Endothelial cell (in vitro differentiated cells): Measurements from ENCODE around the gene VASP. TPM values are rescaled to one million over a fixed set of nuclear protein-coding genes. Genes with fewer than 3 reads are reported as not detected.

Experiments used
- DNase-seq: peaks from one replicate; pipeline ENCODE4 v3.0.0; 2021; ENCODE audit warnings: low spot score
- H3K27ac Mint-ChIP-seq: one replicate; pipeline ENCODE4 v1.8.0; 2021; ENCODE audit warnings: mixed read lengths, inconsistent platforms; ENCODE audit not compliant: unreplicated experiment
- H3K27me3 Mint-ChIP-seq: one replicate; pipeline ENCODE4 v1.8.0; 2021; ENCODE audit warnings: mild to moderate bottlenecking, moderate library complexity, mixed read lengths, inconsistent platforms; ENCODE audit not compliant: unreplicated experiment
- H3K36me3 Mint-ChIP-seq: one replicate; pipeline ENCODE4 v1.8.0; 2021; ENCODE audit warnings: mild to moderate bottlenecking, low read depth, mixed read lengths, inconsistent platforms; ENCODE audit not compliant: unreplicated experiment
- H3K4me1 Mint-ChIP-seq: one replicate; pipeline ENCODE4 v1.8.0; 2021; ENCODE audit warnings: mild to moderate bottlenecking, mixed read lengths, inconsistent platforms; ENCODE audit not compliant: unreplicated experiment
- H3K4me3 Mint-ChIP-seq: one replicate; pipeline ENCODE4 v1.8.0; 2021; ENCODE audit warnings: mild to moderate bottlenecking, mixed read lengths, inconsistent platforms; ENCODE audit not compliant: unreplicated experiment
- H3K9me3 Mint-ChIP-seq: one replicate; pipeline ENCODE4 v1.8.0; 2021; ENCODE audit warnings: mixed read lengths, inconsistent platforms; ENCODE audit not compliant: unreplicated experiment
- total RNA-seq: library from RNA; stranded (reverse); fragmentation: NEBNext Ultra II Directional; extraction: Animal tissue kit (Norgen Biotek cat#: 25700); gene quantifications from one replicate; pipeline ENCODE4 v1.2.1, GENCODE V29; 2021; ENCODE audit not compliant: unreplicated experiment
- TF ChIP-seq, protein P1 (sequence below): fragments of 200-600 bp; sonication (generic); IDR thresholded peaks from one replicate; pipeline ENCODE4 v1.5.0; 2021; ENCODE audit warnings: antibody characterized with exemption; ENCODE audit not compliant: unreplicated experiment

Gene VASP
- total RNA-seq, 1 donor from 2014 or later: 246 TPM

DNA sequence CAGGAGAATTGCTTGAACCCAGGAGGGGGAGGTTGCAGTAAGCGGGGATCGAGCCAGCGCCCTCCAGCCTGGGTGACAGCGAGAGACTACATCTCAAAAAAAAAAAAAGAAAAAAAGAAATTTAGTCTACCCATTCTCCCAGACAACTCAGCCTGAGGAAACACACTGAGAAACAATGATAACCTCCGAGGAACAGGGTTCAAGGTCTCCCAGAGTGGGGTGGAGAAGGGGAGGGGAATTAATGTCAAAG, 1.4 kb upstream of the VASP start:
- peaks cover 15% of the 10 kb centered on the region for H3K4me1 Mint-ChIP-seq
- peaks cover 12% of the 10 kb centered on the region for H3K36me3 Mint-ChIP-seq
- DNase-seq: no peak
- TF ChIP-seq, protein P1, sequence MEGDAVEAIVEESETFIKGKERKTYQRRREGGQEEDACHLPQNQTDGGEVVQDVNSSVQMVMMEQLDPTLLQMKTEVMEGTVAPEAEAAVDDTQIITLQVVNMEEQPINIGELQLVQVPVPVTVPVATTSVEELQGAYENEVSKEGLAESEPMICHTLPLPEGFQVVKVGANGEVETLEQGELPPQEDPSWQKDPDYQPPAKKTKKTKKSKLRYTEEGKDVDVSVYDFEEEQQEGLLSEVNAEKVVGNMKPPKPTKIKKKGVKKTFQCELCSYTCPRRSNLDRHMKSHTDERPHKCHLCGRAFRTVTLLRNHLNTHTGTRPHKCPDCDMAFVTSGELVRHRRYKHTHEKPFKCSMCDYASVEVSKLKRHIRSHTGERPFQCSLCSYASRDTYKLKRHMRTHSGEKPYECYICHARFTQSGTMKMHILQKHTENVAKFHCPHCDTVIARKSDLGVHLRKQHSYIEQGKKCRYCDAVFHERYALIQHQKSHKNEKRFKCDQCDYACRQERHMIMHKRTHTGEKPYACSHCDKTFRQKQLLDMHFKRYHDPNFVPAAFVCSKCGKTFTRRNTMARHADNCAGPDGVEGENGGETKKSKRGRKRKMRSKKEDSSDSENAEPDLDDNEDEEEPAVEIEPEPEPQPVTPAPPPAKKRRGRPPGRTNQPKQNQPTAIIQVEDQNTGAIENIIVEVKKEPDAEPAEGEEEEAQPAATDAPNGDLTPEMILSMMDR: no peak
- H3K27ac Mint-ChIP-seq: peak overlapping the region; percentile 72
- no peaks in the 10 kb centered on the region for H3K9me3 Mint-ChIP-seq
- peaks cover 18% of the 10 kb centered on the region for H3K27me3 Mint-ChIP-seq
- H3K4me3 Mint-ChIP-seq: peak overlapping the region; percentile 80

DNA sequence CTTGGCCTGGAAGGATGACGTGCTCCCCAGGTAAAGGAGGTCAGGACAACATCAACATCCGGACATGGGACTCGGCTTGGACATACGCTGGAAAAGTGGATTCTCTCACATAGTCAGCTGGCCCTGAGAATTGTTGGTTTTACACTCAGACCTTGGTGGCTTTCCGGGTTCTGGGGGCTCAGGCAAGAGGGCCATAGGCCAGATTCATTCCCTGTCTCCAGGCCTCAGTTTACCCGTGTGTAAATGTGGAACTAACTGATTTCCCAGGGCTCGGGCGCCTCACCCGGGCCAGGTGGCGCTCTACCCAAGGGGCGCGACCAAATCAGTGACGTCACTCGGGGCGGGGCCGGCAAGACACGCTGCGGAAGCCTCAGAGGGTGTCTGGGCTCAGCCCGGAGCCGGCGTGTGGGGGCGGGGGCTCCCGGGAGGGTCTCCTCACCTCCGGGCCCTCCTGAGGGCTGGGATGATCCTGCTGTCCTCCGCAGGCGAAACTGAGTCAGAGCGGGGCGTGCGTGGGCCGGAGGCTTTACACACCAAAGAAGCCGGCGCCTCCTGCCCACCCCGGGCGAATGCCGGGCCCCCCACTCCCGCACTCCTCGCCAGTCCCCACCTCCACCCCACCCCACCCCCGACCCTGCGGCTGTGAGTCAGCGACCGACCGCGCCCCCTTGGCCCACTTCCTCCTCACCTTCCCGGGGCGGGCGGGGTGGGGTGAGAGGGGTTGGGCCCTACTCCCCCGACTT, 862 bp upstream of the VASP start:
- H3K4me1 Mint-ChIP-seq: peaks cover 20% of the 10 kb centered on the region
- TF ChIP-seq, protein P1: no peak
- H3K36me3 Mint-ChIP-seq: peaks cover 17% of the 10 kb centered on the region
- DNase-seq: peak; percentile 94
- peak overlapping the region; percentile 94 for H3K4me3 Mint-ChIP-seq
- H3K9me3 Mint-ChIP-seq: no peaks in the 10 kb centered on the region
- H3K27me3 Mint-ChIP-seq: peaks cover 18% of the 10 kb centered on the region
- peak overlapping the region; percentile 81 for H3K27ac Mint-ChIP-seq

DNA sequence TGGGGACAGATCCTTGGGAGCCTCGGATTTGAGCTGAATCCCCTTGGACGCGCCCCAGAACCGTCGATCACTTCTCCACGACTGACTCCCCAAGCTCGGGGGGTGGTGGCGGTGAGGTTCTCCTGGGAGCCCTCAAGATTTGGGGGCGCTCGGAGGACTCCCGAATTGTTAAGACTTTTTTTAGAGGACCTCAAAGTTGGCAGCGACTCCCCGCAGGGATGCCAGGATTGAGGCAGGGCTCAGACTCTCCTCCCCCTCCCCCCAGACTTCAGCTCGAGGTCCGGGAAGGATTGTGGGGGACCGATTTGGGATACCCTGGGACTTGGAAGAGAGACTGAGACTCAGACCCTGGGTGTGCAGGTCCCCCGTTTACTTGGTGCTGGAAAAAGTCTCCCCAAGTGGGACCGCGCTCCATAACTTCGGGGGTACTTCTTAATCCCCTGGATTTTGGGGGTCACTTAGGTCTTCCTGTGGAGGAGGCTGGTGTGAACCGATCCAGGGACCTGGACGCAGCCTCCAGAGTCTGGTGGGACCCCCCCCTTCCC, 665 bp downstream of the VASP start:
- H3K27ac Mint-ChIP-seq: peak overlapping the region; percentile 64
- H3K9me3 Mint-ChIP-seq: no peaks in the 10 kb centered on the region
- no peak for DNase-seq
- peaks cover 17% of the 10 kb centered on the region for H3K36me3 Mint-ChIP-seq
- TF ChIP-seq, protein P1: no peak
- peaks cover 19% of the 10 kb centered on the region for H3K27me3 Mint-ChIP-seq
- H3K4me1 Mint-ChIP-seq: peaks cover 28% of the 10 kb centered on the region
- H3K4me3 Mint-ChIP-seq: peak overlapping the region; percentile 100

DNA sequence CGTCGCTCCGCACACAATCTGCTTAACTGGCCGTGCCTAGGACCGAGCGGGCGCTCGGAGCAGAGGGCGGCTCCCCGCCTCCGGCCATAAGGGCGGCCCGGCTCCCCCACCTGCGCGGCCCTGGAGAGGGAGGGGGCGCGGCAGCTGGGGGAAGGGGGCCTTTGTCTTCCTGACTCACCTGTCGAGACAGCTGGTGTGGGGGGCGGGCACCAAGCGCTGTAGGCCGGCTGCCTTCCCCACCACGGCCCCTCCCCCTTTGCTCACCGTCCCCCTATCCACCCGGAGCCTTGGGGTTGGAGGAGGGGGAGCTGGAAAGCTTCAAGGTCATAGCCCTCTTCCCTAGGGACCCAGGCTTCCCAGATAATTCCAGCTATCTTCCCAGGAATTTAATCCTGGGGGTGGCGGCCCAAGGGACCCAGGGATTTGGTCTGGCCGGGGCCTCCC, 1.2 kb downstream of the VASP start:
- Mint-ChIP-seq H3K9me3 (no peaks in the 10 kb centered on the region), H3K4me1 (peaks cover 33% of the 10 kb centered on the region), H3K4me3 (peak overlapping the region; percentile 100), H3K27me3 (peaks cover 19% of the 10 kb centered on the region), H3K36me3 (peaks cover 17% of the 10 kb centered on the region), H3K27ac (peak overlapping the region; percentile 64)
- peak; percentile 70 for DNase-seq
- TF ChIP-seq, protein P1: no peak
